ENCODE measurements around the gene CA11.
"Not testable (repeated sequence)": the region's sequence is repeated elsewhere in the genome, so short reads cannot be mapped to it uniquely, and the experiment has no call there.

CA11 gene

DNA sequence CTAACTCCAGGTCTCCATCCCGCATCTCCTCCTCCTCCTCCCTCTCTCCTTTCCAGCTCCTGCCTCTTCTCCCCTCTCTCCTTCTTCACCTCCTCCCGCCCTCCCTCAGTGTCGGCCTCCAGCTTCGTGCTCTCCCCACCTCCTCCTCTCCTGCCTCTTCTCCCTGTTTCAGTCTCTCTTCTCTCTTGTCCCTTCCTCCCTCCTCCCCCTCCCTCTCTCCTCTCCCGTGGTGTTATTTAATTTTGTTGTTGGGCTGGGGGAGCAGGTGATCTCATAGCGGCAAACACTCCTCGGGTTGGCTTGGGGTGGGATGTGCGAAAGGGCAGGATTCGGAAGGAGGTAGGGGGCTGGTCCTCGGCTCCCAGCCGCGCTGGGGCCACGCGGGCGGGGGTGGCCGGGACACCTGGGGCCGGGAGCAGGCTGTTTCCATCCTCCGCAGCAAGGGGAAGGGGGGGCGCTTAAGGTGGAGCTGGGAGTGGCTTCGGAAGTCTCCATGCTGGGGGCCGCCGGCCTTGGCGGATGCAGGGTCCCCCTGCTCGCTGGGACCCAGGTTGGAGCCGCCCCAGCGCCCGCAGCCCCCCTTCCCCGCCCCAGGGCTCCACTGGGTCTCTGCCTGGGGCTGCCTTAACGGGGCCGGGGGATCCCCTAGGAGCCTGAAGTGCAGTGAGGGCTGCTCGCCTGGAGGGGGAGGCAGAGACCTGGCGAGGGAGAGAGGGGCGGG is at the start of gene CA11:
CA11 (minus strand) TSS at position 187 of the 721 bp plus-strand sequence. CDS start 555 bp downstream, outside the sequence.
- DNase-seq: peak; percentile 92

DNA sequence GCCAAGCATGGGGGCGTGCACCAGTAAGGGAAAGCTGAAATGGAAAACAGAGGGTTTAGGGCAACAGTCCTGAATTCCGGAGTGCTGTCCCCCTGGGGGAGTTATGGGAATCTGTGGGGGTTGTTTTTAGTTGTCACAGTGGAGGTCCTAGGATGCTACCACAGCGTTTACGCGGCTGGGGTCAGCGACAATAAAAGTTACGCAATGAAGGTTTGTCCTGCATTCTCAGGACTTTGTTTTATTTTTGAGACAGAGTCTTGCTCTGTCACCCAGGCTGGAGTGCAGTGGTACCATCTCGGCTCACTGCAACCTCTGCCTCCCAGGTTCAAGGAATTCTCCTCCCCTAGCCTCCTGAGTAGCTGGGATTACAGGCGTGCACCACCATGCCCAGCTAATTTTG is 47.6 kb upstream of the CA11 start:
- not testable (repeated sequence) for DNase-seq

DNA sequence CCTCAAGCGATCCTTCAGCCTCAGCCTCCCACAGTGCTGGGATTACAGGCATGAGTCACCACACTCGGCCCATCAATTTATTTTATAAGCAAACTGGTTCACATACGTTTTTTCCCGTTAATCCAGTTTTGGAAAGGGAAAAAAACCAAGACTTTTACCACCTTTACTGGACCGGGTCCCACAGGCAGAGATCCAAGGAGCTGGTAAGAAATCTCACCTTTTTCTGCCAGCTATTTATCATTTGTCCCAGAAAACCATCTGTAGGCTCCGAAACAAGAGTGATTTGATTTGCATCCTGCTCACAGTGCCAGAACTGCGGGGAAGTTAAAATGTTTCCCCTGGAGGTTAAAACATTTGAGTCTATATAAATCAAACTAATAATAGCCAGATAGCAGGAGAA is 43.5 kb upstream of the CA11 start:
- DNase-seq: no peak

- DNase-seq: no peak
Observed at GRCh38 chr19:48687776-48688175, 41.8 kb upstream of the CA11 start.

GRCh38 chr19:48686637-48687036 is 40.6 kb upstream of the CA11 start:
- DNase-seq: not testable (repeated sequence)

DNA sequence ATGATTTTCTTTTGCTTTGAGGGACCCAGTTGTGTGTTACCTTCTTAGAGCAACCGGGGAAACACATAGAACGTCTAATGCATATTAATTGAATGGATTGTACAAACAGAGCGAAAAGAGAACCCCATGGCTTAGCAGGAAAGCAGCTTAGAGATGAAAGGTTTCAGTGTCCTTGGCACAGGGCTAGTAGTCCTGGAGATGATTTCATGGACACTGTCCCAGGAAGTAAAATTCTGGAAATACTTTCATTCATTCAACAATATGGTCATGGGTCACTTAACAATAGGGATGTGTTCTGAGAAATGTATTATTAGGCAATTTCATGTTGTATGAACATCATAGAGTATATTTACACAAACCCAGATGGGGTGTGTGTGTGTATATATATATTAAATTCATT is 40.1 kb upstream of the CA11 start:
- DNase-seq: no peak

- DNase-seq: no peak
Observed at GRCh38 chr19:48685583-48685982, 39.6 kb upstream of the CA11 start.

DNA sequence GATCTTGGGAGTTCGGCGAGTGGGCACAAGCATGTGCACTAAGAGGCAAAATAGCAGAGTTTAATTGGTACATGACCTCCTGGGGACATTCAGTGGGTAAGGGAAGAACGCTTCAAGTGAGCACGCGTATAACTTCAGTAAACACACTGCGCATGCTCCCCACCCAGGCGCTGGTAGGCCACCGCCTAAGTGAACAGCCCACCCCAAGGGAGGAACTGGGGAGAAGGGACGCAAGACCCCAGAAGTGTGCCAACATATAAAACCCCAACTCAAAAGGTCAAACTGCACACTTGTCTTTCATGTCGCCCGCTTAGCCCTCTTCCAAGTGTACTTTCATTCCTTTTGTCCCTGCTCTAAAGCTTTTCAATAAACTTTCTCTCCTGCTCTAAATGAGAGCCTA is 37.4 kb upstream of the CA11 start:
- no peak for DNase-seq

DNA sequence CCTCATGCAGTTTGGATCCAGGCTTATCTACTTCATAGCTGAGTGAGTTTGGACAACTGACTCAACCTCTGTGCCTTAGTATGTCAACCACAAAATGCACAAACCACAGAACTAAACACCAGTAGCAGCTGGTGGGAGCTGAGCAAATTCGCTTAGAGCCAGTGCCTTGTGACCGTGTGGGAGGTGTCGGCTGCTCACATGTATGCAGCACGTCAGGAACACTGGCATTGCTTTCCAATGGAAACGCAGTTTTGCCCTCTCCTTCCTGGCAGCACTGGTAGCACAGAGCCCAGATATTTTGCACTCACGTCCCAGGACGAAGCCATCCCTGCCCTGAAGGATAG is 35.1 kb upstream of the CA11 start:
- no peak for DNase-seq

GRCh38 chr19:48680436-48681126 is 34.6 kb upstream of the CA11 start:
- DNase-seq: no peak

- not testable (repeated sequence) for DNase-seq
Observed at GRCh38 chr19:48680006-48680405, 34.0 kb upstream of the CA11 start.

- DNase-seq: no peak
Observed at GRCh38 chr19:48678201-48678600, 32.2 kb upstream of the CA11 start.

DNA sequence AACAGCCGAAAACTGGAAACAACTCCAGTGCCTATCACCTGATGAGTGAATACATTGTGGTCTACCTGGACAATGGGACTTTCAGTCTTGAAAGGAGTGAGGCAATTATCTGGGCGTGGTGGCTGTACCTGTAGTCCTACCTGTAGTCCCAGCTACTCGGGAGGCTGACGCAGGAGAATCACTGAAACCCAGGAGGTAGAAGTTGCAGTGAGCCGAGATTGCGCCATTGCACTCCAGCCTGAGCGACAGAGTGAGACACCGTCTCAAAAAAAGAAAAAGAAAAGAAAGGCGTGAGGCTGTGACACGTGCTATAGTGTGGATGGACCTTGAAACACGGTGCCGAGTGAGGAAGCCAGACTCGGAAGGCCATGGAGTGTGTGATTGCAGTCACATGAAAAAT is 30.9 kb upstream of the CA11 start:
- DNase-seq: no peak

DNA sequence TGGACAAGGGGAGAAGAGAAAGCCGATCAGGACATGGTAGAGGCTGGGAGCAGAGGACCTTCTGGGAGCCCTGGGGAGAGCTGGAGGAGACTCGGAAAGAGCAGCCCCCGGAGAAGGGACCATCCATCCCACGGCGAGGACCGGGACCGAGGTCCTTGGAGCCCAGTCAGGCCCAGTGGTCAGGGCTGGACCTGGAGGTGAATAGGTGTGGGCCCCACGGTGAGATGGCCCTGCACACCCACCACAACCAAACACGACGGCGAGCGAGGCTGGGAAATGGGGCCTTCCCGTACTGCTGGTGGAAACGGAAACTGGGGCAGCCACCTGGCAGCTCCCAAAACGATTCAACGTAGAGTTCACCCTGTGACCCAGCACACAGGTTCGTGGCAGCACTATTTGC is 30.5 kb upstream of the CA11 start:
- no peak for DNase-seq

DNA sequence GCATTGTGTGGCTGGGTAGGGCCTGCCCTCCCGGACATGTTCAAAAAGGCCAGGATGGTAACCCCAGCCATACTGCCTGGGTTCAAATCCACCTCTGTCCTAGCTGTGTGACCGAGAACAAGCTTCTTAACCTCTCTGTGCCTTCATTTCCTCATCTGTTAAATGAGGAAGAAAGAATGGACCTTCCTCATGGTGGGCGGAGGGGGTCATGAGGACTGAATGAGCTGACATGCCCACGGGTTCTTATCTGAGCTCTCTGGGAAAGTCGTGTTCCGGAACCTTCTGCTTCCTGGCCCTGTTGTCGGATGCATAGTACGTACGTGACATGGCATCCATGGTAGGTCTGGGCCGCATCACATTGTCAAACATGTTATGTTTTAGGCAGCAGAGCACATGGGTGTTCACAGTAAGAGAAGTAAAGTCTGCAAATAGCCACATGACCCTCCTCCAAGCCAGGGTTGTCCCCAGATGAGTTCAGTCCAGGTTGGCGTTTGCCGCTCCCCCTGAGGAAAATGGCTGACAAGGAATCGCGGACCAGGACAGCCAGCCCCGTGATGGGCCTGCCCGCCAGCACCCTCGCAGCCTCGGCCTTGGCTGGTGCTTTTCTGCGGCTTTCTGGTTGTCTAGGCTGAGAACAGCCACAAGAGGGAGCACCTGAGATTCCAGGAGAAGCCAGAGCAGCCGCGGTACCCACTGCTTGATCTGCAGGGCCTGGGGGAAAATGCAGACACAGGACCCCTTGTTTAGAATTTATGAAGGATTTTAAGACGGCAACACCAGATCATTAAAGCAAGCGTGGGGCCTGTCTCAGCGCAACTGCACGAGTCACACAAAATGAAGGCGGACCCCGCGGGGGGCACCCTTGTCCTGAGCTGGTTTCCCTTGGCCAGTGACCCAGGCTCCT is 29.2 kb upstream of the CA11 start:
- DNase-seq: peak; percentile 75

- DNase-seq: no peak
Observed at GRCh38 chr19:48674216-48674809, 28.3 kb upstream of the CA11 start.

DNA sequence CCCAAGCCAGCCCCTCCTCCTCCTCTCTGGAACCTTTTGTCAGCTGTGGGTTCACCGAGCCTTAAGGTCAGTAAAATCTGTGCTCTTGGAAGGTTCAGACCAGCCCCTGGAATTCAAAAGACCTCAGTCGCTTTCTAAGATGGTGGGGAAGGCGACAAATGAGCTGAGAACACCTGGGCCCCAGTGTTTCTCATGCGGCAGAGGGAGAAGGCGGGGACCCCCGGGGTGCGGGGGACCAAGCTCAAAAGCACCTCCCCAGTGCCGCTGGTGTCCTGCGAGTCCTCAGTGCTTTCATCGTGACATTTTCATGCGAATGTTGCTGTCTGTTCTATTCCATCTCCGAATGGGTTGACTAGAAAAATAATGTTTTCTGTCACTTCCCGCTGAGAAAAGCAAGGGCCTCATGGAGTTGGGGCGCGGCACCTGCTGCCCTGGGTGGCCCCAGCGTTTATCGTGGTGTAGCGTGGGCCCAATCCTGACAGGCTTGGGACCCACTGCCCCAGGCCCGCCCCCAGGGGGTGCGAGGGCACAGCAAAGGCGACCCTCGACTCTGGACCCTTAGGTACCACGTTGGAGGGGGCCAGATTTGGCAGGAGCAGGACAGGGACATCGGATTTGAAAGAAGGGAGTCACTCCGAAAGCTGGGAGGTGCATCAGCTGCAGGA is 27.6 kb upstream of the CA11 start:
- DNase-seq: no peak

DNA sequence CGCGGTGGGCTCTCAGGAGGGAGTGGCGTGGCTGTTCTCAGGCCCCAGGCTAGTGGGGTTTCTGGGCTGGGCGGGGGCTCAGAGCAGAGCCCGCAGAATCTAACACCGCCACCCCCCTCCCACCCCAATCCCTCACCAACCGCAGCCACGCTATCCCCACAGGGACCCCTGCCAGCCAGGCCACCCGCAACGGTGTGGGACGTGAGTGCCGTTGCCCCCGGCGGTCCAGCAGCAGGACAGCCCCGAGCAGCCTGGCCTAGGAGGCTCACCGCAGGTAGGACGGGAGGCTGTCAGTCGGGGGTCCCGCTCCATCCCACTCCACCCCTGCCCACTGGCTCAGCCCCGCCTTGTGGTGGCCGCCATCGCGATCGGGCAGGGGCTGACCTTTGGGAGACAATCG is 27.0 kb upstream of the CA11 start, which contains the start of gene NTN5:
NTN5 (minus strand) TSS at position 24 of the 400 bp plus-strand sequence. CDS start 2,031 bp downstream, outside the sequence.
- no peak for DNase-seq

GRCh38 chr19:48671446-48671995 is 25.5 kb upstream of the CA11 start:
- DNase-seq: no peak

GRCh38 chr19:48670699-48671445 is 24.9 kb upstream of the CA11 start:
- DNase-seq: no peak

GRCh38 chr19:48669903-48670668 is 24.1 kb upstream of the CA11 start:
- DNase-seq: no peak
